ENCODE results near the gene GPC1.
A peak's percentile ranks its signal among the peaks of the same experiment; 100 is the strongest.

GPC1 gene

GRCh38 chr2:240451108-240451611, 15.7 kb downstream of the GPC1 start:
- TF ChIP-seq POLR2A (IDR thresholded peaks at IDR 0.05; ENCODE audit: low read depth, low read length) (no peak), SPI1 (IDR thresholded peaks at IDR 0.05; ENCODE audit: low read depth, low read length) (no peak), TAF1 (IDR thresholded peaks at IDR 0.05; ENCODE audit: low read depth, low read length) (no peak), PAX5 (IDR thresholded peaks at IDR 0.05; ENCODE audit: insufficient read depth, low read length, severe bottlenecking) (no peak), POU2F2 (IDR thresholded peaks at IDR 0.05; ENCODE audit: low read depth, low read length) (no peak), POLR2AphosphoS5 (IDR thresholded peaks at IDR 0.05; ENCODE audit: low read depth, low read length) (no peak)
- FAIRE-seq (no peak), DNase-seq (ENCODE audit: insufficient read length, low spot score) (no peak)

- TF ChIP-seq SPI1 (IDR thresholded peaks at IDR 0.05; ENCODE audit: low read depth, low read length) (no peak), TAF1 (IDR thresholded peaks at IDR 0.05; ENCODE audit: low read depth, low read length) (no peak), PAX5 (IDR thresholded peaks at IDR 0.05; ENCODE audit: insufficient read depth, low read length, severe bottlenecking) (no peak), POLR2AphosphoS5 (IDR thresholded peaks at IDR 0.05; ENCODE audit: low read depth, low read length) (no peak), POLR2A (IDR thresholded peaks at IDR 0.05; ENCODE audit: low read depth, low read length) (no peak), POU2F2 (IDR thresholded peaks at IDR 0.05; ENCODE audit: low read depth, low read length) (no peak)
- DNase-seq (ENCODE audit: insufficient read length, low spot score) (no peak), FAIRE-seq (no peak)
Observed at GRCh38 chr2:240451791-240452461, 16.5 kb downstream of the GPC1 start.

GRCh38 chr2:240452462-240453256, 17.2 kb downstream of the GPC1 start:
- DNase-seq (ENCODE audit: insufficient read length, low spot score) (peak; percentile 75), FAIRE-seq (no peak)
- TF ChIP-seq POLR2A (IDR thresholded peaks at IDR 0.05; ENCODE audit: low read depth, low read length): no peak
- no peak for TF ChIP-seq TAF1 (IDR thresholded peaks at IDR 0.05; ENCODE audit: low read depth, low read length)
- no peak for TF ChIP-seq PAX5 (IDR thresholded peaks at IDR 0.05; ENCODE audit: insufficient read depth, low read length, severe bottlenecking)
- TF ChIP-seq SPI1 (IDR thresholded peaks at IDR 0.05; ENCODE audit: low read depth, low read length): no peak
- TF ChIP-seq POU2F2 (IDR thresholded peaks at IDR 0.05; ENCODE audit: low read depth, low read length): no peak
- no peak for TF ChIP-seq POLR2AphosphoS5 (IDR thresholded peaks at IDR 0.05; ENCODE audit: low read depth, low read length)

GRCh38 chr2:240453461-240454105, 18.1 kb downstream of the GPC1 start:
- FAIRE-seq: no peak
- DNase-seq (ENCODE audit: insufficient read length, low spot score): no peak
- no peak for TF ChIP-seq SPI1 (IDR thresholded peaks at IDR 0.05; ENCODE audit: low read depth, low read length)
- TF ChIP-seq POLR2A (IDR thresholded peaks at IDR 0.05; ENCODE audit: low read depth, low read length): no peak
- TF ChIP-seq POLR2AphosphoS5 (IDR thresholded peaks at IDR 0.05; ENCODE audit: low read depth, low read length): no peak
- TF ChIP-seq TAF1 (IDR thresholded peaks at IDR 0.05; ENCODE audit: low read depth, low read length): no peak
- no peak for TF ChIP-seq PAX5 (IDR thresholded peaks at IDR 0.05; ENCODE audit: insufficient read depth, low read length, severe bottlenecking)
- no peak for TF ChIP-seq POU2F2 (IDR thresholded peaks at IDR 0.05; ENCODE audit: low read depth, low read length)

GRCh38 chr2:240454106-240454901, 18.8 kb downstream of the GPC1 start:
- DNase-seq (ENCODE audit: insufficient read length, low spot score): no peak
- TF ChIP-seq PAX5 (IDR thresholded peaks at IDR 0.05; ENCODE audit: insufficient read depth, low read length, severe bottlenecking): no peak
- TF ChIP-seq POLR2AphosphoS5 (IDR thresholded peaks at IDR 0.05; ENCODE audit: low read depth, low read length): no peak
- TF ChIP-seq POLR2A (IDR thresholded peaks at IDR 0.05; ENCODE audit: low read depth, low read length): no peak
- TF ChIP-seq SPI1 (IDR thresholded peaks at IDR 0.05; ENCODE audit: low read depth, low read length): no peak
- no peak for TF ChIP-seq POU2F2 (IDR thresholded peaks at IDR 0.05; ENCODE audit: low read depth, low read length)
- no peak for TF ChIP-seq TAF1 (IDR thresholded peaks at IDR 0.05; ENCODE audit: low read depth, low read length)
- no peak for FAIRE-seq

- FAIRE-seq: no peak
- no peak for DNase-seq (ENCODE audit: insufficient read length, low spot score)
Observed at GRCh38 chr2:240455272-240455646, 19.8 kb downstream of the GPC1 start.

GRCh38 chr2:240455647-240456446, 20.4 kb downstream of the GPC1 start:
- FAIRE-seq (no peak), DNase-seq (ENCODE audit: insufficient read length, low spot score) (no peak)
- TF ChIP-seq SPI1 (IDR thresholded peaks at IDR 0.05; ENCODE audit: low read depth, low read length) (no peak), POLR2A (IDR thresholded peaks at IDR 0.05; ENCODE audit: low read depth, low read length) (no peak), TAF1 (IDR thresholded peaks at IDR 0.05; ENCODE audit: low read depth, low read length) (no peak), POLR2AphosphoS5 (IDR thresholded peaks at IDR 0.05; ENCODE audit: low read depth, low read length) (no peak), PAX5 (IDR thresholded peaks at IDR 0.05; ENCODE audit: insufficient read depth, low read length, severe bottlenecking) (no peak), POU2F2 (IDR thresholded peaks at IDR 0.05; ENCODE audit: low read depth, low read length) (no peak)

More at GRCh38 chr2:240455272-240455646, 19.8 kb downstream of the GPC1 start:
- TF ChIP-seq POLR2A (IDR thresholded peaks at IDR 0.05; ENCODE audit: low read depth, low read length) (no peak), TAF1 (IDR thresholded peaks at IDR 0.05; ENCODE audit: low read depth, low read length) (no peak), POLR2AphosphoS5 (IDR thresholded peaks at IDR 0.05; ENCODE audit: low read depth, low read length) (no peak)

Measured in GM12891 (cell line).